GM23248 (cell line): ENCODE measurements around the gene TXLNB. TPM values are rescaled to one million over a fixed set of nuclear protein-coding genes. Genes with fewer than 3 reads are reported as not detected.

Experiments used
- DNase-seq: peaks from one replicate; pipeline ENCODE4 v3.0.0-alpha.2; 2015
- H2AFZ ChIP-seq: fragments of 200-600 bp; sonication (generic); 2 replicates; pipeline ENCODE4 v1.6.1; 2016; ENCODE audit warnings: antibody characterized with exemption
- H3F3A ChIP-seq: fragments of 200-600 bp; sonication (generic); 2 replicates; pipeline ENCODE4 v1.6.1; 2016; ENCODE audit warnings: mild to moderate bottlenecking, antibody characterized with exemption, mixed run types; ENCODE audit not compliant: insufficient read depth
- H3K27ac ChIP-seq: fragments of 200-600 bp; sonication (generic); 2 replicates; pipeline ENCODE4 v1.5.1; 2016; ENCODE audit warnings: mild to moderate bottlenecking
- H3K27me3 ChIP-seq: fragments of 200-600 bp; sonication (generic); replicated peaks from 2 replicates; pipeline ENCODE4 v1.6.1; 2016; ENCODE audit warnings: mild to moderate bottlenecking; ENCODE audit not compliant: insufficient read depth
- H3K36me3 ChIP-seq: fragments of 200-600 bp; sonication (generic); 2 replicates; pipeline ENCODE4 v1.6.1; 2016; ENCODE audit warnings: low read depth, mild to moderate bottlenecking
- H3K4me1 ChIP-seq: fragments of 200-600 bp; sonication (generic); 2 replicates; pipeline ENCODE4 v1.6.1; 2016; ENCODE audit warnings: mild to moderate bottlenecking; ENCODE audit not compliant: insufficient read depth
- H3K4me2 ChIP-seq: fragments of 200-600 bp; sonication (generic); one replicate; pipeline ENCODE4 v1.6.1; 2016; ENCODE audit warnings: mild to moderate bottlenecking; ENCODE audit not compliant: unreplicated experiment
- H3K4me3 ChIP-seq: fragments of 200-600 bp; sonication (generic); 2 replicates; pipeline ENCODE4 v1.5.1; 2016; ENCODE audit warnings: mild to moderate bottlenecking
- H3K79me2 ChIP-seq: fragments of 200-600 bp; sonication (generic); 2 replicates; pipeline ENCODE4 v1.6.1; 2016; ENCODE audit warnings: mild to moderate bottlenecking; ENCODE audit not compliant: insufficient read depth
- H3K9ac ChIP-seq: fragments of 200-600 bp; sonication (generic); 2 replicates; pipeline ENCODE4 v1.6.1; 2016; ENCODE audit warnings: mild to moderate bottlenecking
- H3K9me2 ChIP-seq: fragments of 200-600 bp; sonication (generic); 2 replicates; pipeline ENCODE4 v1.6.1; 2016; ENCODE audit warnings: mixed run types, mild to moderate bottlenecking, moderate library complexity; ENCODE audit not compliant: insufficient read depth
- H3K9me3 ChIP-seq: fragments of 200-600 bp; sonication (generic); one replicate; pipeline ENCODE4 v1.6.1; 2017; ENCODE audit warnings: low read depth
- H4K20me1 ChIP-seq: fragments of 200-600 bp; sonication (generic); 2 replicates; pipeline ENCODE4 v1.6.0; 2016; ENCODE audit not compliant: insufficient read depth
- EZH2 ChIP-seq: fragments of 200-600 bp; sonication (generic); IDR thresholded peaks from 2 replicates; pipeline ENCODE4 v1.6.1; 2018; ENCODE audit warnings: antibody characterized with exemption, mild to moderate bottlenecking; ENCODE audit not compliant: insufficient read depth, poor library complexity, severe bottlenecking
- EZH2phosphoT487 ChIP-seq: fragments of 200-600 bp; sonication (generic); IDR thresholded peaks from 2 replicates; pipeline ENCODE4 v1.6.1; 2018; ENCODE audit warnings: antibody characterized with exemption, moderate library complexity, mild to moderate bottlenecking, low read depth; ENCODE audit not compliant: insufficient read depth
- WGBS, 2 experiments: methylation state at CpG; one replicate each; pipeline ENCODE4 v1.1.6; 2015 to 2017; ENCODE audit warnings: low lambda C conversion rate in 2 of 2, low coverage in 1 of 2; ENCODE audit errors: missing lambda C conversion rate in 2 of 2; 5-methylcytosine and 5-hydroxymethylcytosine counted together
- in situ Hi-C: fragments of 300-500 bp; cut with MboI; formaldehyde crosslinking; loops from 2 replicates; pipeline ENCODE4 v1.15.0; 2020
- polyA plus RNA-seq: library from polyadenylated mRNA; unstranded; fragments of >200 nt; fragmentation: Nextera tagmentation; extraction: Ambion mirVana; gene quantifications from 2 replicates; pipeline ENCODE4 v1.2.1, GENCODE V29; 2016
- total RNA-seq: library from RNA; depleted of rRNA; stranded (reverse); fragments of >200 nt; shearing (Covaris generic); gene quantifications from 2 replicates; pipeline ENCODE4 v1.2.3, GENCODE V29; 2014

The TXLNB gene
- total and polyA plus RNA-seq, 2 experiments from 2014 or later, result 0.22 to 0.23 TPM

- 17 to 23% methylated on average over 3 of the region's 3 CpGs for WGBS, 2 experiments
- in situ Hi-C loops, result no loop called here
- peak overlapping the region; percentile 2 for H3K4me2 ChIP-seq
These were observed 35.7 kb downstream of the TXLNB start for GRCh38 chr6:139256087-139256486.

GRCh38 chr6:139254196-139254595 lies 37.6 kb downstream of the TXLNB start:
- peaks cover 12% of the 10 kb centered on the region; the same call in 1 of the 2 replicates for H3K4me1 ChIP-seq
- in situ Hi-C loops, result no loop called here
- 54 to 62% methylated on average over 2 of the region's 2 CpGs for WGBS, 2 experiments

More at GRCh38 chr6:139256087-139256486, 35.7 kb downstream of the TXLNB start:
- Histone ChIP-seq H4K20me1 (no peaks in the 10 kb centered on the region), H3K79me2 (no peaks in the 10 kb centered on the region), H3K4me1 (peaks cover 12% of the 10 kb centered on the region; the same call in 1 of the 2 replicates), H3K27ac (no peak overlapping the region), H3K9me3 (no peaks in the 10 kb centered on the region), H3K9ac (no peak overlapping the region), H3K4me3 (no peak overlapping the region), H3K9me2 (no peaks in the 10 kb centered on the region), H2AFZ (no peak overlapping the region), H3K36me3 (no peaks in the 10 kb centered on the region), H3F3A (peaks cover 5% of the 10 kb centered on the region; the same call in 1 of the 2 replicates), H3K27me3 (no peaks in the 10 kb centered on the region)
- TF ChIP-seq EZH2phosphoT487 (no peak), EZH2 (no peak)
- DNase-seq, result peak; percentile 85

GRCh38 chr6:139253656-139254055 lies 38.1 kb downstream of the TXLNB start:
- 60 to 62% methylated on average over 2 of the region's 2 CpGs for WGBS, 2 experiments
- H3K4me1 ChIP-seq, result peaks cover 12% of the 10 kb centered on the region; the same call in 1 of the 2 replicates
- no peaks in the 10 kb centered on the region for H4K20me1 ChIP-seq
- no peaks in the 10 kb centered on the region for H3K9me3 ChIP-seq
- no peaks in the 10 kb centered on the region for H3K79me2 ChIP-seq
- H3K9ac ChIP-seq, result no peak overlapping the region
- DNase-seq, result peak; percentile 5
- no peaks in the 10 kb centered on the region for H3K27me3 ChIP-seq
- H3K4me2 ChIP-seq, result no peak overlapping the region
- no peak overlapping the region for H2AFZ ChIP-seq
- H3K9me2 ChIP-seq, result no peaks in the 10 kb centered on the region
- H3F3A ChIP-seq, result peaks cover 5% of the 10 kb centered on the region; the same call in 1 of the 2 replicates
- TF ChIP-seq EZH2 (no peak), EZH2phosphoT487 (no peak)
- in situ Hi-C loops, result no loop called here
- no peaks in the 10 kb centered on the region for H3K36me3 ChIP-seq
- H3K27ac ChIP-seq, result no peak overlapping the region
- H3K4me3 ChIP-seq, result no peak overlapping the region

More at GRCh38 chr6:139254196-139254595, 37.6 kb downstream of the TXLNB start:
- Histone ChIP-seq H3K9me3 (no peaks in the 10 kb centered on the region), H4K20me1 (no peaks in the 10 kb centered on the region), H3F3A (peaks cover 5% of the 10 kb centered on the region; the same call in 1 of the 2 replicates), H3K9me2 (no peaks in the 10 kb centered on the region), H3K4me2 (no peak overlapping the region), H2AFZ (no peak overlapping the region), H3K4me3 (no peak overlapping the region), H3K79me2 (no peaks in the 10 kb centered on the region), H3K9ac (no peak overlapping the region), H3K27me3 (no peaks in the 10 kb centered on the region), H3K27ac (no peak overlapping the region), H3K36me3 (no peaks in the 10 kb centered on the region)
- TF ChIP-seq EZH2phosphoT487, result no peak
- TF ChIP-seq EZH2, result no peak
- DNase-seq, result no peak

GRCh38 chr6:139251691-139252390 lies 40.0 kb downstream of the TXLNB start:
- H3K27ac ChIP-seq, result no peak overlapping the region
- no peak overlapping the region for H2AFZ ChIP-seq
- no peaks in the 10 kb centered on the region for H3K79me2 ChIP-seq
- H3K4me3 ChIP-seq, result no peak overlapping the region
- H3K9ac ChIP-seq, result no peak overlapping the region
- 57 to 61% methylated on average over 4 of the region's 4 CpGs for WGBS, 2 experiments
- no peaks in the 10 kb centered on the region for H3K9me2 ChIP-seq
- H3K9me3 ChIP-seq, result no peaks in the 10 kb centered on the region
- in situ Hi-C loops, result no loop called here
- no peaks in the 10 kb centered on the region for H3K36me3 ChIP-seq
- TF ChIP-seq EZH2phosphoT487, result no peak
- TF ChIP-seq EZH2, result no peak
- no peak overlapping the region for H3K4me2 ChIP-seq
- no peaks in the 10 kb centered on the region for H4K20me1 ChIP-seq
- H3F3A ChIP-seq, result peaks cover 5% of the 10 kb centered on the region; the same call in 1 of the 2 replicates
- H3K27me3 ChIP-seq, result no peaks in the 10 kb centered on the region
- H3K4me1 ChIP-seq, result peaks cover 12% of the 10 kb centered on the region; the same call in 1 of the 2 replicates
- DNase-seq, result no peak
